HepG2 (cell line): ENCODE results near the gene PRXL2A. TPM values are rescaled to one million over a fixed set of nuclear protein-coding genes. Genes with fewer than 3 reads are reported as not detected.

ENCODE experiments used
- AHR ChIP-seq: IDR thresholded peaks from 2 replicates; pipeline ENCODE4 v1.6.1; 2018; ENCODE audit warnings: missing genetic modification reagents, missing compliant biosample characterization
- ARNT ChIP-seq: fragments of 450-650 bp; IDR thresholded peaks from 2 replicates; pipeline ENCODE4 v1.6.1; 2017
- CEBPB ChIP-seq: IDR thresholded peaks from 2 replicates; pipeline ENCODE4 v1.6.1; 2011; ENCODE audit warnings: low read depth, low read length, improper control_type of control experiment, borderline replicate concordance
- CREM ChIP-seq, 2 experiments: sonication (generic) in 1 of 2; formaldehyde crosslinking in 1 of 2; IDR thresholded peaks; 2 replicates each; pipeline versions ENCODE4 v1.4.0 to v1.6.1; 2016 to 2020; ENCODE audit warnings: antibody characterized with exemption in 1 of 2, mild to moderate bottlenecking in 1 of 2, missing genetic modification reagents in 1 of 2
- EED ChIP-seq: sonication (generic); formaldehyde crosslinking; IDR thresholded peaks from 2 replicates; pipeline ENCODE4 v1.5.0; 2020; ENCODE audit warnings: mild to moderate bottlenecking, missing genetic modification reagents
- EP300 ChIP-seq, 3 experiments: sonication (generic) in 1 of 3; formaldehyde crosslinking in 1 of 3; IDR thresholded peaks; 2 replicates each; pipeline versions ENCODE4 v1.5.1 to v1.6.1; 2011 to 2020; ENCODE audit warnings: low read depth in 2 of 3, low read length in 2 of 3, borderline replicate concordance in 1 of 3, improper control_type of control experiment in 1 of 3, mild to moderate bottlenecking in 1 of 3, missing genetic modification reagents in 1 of 3, moderate library complexity in 1 of 3
- GPN1 ChIP-seq: sonication (generic); formaldehyde crosslinking; IDR thresholded peaks from 2 replicates; pipeline ENCODE4 v1.5.1; 2020; ENCODE audit warnings: missing genetic modification reagents, borderline replicate concordance
- KLF11 ChIP-seq: IDR thresholded peaks from 2 replicates; pipeline ENCODE4 v1.6.1; 2016; ENCODE audit warnings: missing compliant biosample characterization
- MBNL3 ChIP-seq: fragments of 250-450 bp; sonication (Bioruptor Pico); conservative IDR thresholded peaks from 2 replicates; pipeline ENCODE4 v1.8.0; 2022; ENCODE audit warnings: mild to moderate bottlenecking, inconsistent platforms
- MED8 ChIP-seq: sonication (generic); formaldehyde crosslinking; IDR thresholded peaks from 2 replicates; pipeline ENCODE4 v1.8.1; 2023; ENCODE audit warnings: mild to moderate bottlenecking, missing genetic modification reagents; ENCODE audit not compliant: insufficient replicate concordance
- MIER2 ChIP-seq: IDR thresholded peaks from 2 replicates; pipeline ENCODE4 v1.6.1; 2016; ENCODE audit warnings: missing biosample characterization, missing genetic modification reagents
- NFE2L1 ChIP-seq: sonication (generic); formaldehyde crosslinking; IDR thresholded peaks from 2 replicates; pipeline ENCODE4 v1.4.0; 2020; ENCODE audit warnings: missing genetic modification reagents, mild to moderate bottlenecking, borderline replicate concordance
- PPARG ChIP-seq: conservative IDR thresholded peaks from 2 replicates; pipeline ENCODE4 v1.6.1; 2016; ENCODE audit warnings: missing biosample characterization, missing genetic modification reagents
- SMAD1 ChIP-seq: sonication (generic); formaldehyde crosslinking; IDR thresholded peaks from 2 replicates; pipeline ENCODE4 v1.4.0; 2020; ENCODE audit warnings: missing genetic modification reagents, low read depth, mild to moderate bottlenecking, borderline replicate concordance
- ZNF10 ChIP-seq: sonication (generic); formaldehyde crosslinking; IDR thresholded peaks from 2 replicates; pipeline ENCODE4 v1.4.0; 2020; ENCODE audit warnings: mild to moderate bottlenecking, low read depth, missing genetic modification reagents, borderline replicate concordance
- ZNF432 ChIP-seq: sonication (generic); formaldehyde crosslinking; IDR thresholded peaks from 2 replicates; pipeline ENCODE4 v1.5.0; 2020; ENCODE audit warnings: missing genetic modification reagents, mild to moderate bottlenecking, borderline replicate concordance
- ZNF484 ChIP-seq: sonication (generic); formaldehyde crosslinking; IDR thresholded peaks from 2 replicates; pipeline ENCODE4 v1.5.1; 2020; ENCODE audit warnings: mild to moderate bottlenecking, low read depth, missing genetic modification reagents, borderline replicate concordance
- ZNF629 ChIP-seq: sonication (generic); formaldehyde crosslinking; conservative IDR thresholded peaks from 2 replicates; pipeline ENCODE4 v1.5.0; 2020; ENCODE audit warnings: missing genetic modification reagents
- ZNF746 ChIP-seq: sonication (generic); formaldehyde crosslinking; IDR thresholded peaks from 2 replicates; pipeline ENCODE4 v1.8.0; 2022; ENCODE audit warnings: mild to moderate bottlenecking, missing genetic modification reagents
- polyA plus RNA-seq, 8 experiments: library from polyadenylated mRNA; depleted of rRNA in 3 of 8; stranded (reverse) in 7 of 8; unstranded in 1 of 8; fragments of >200 nt; fragmentation: Illumina TruSeq in 4 of 8; extraction: Trizol in 4 of 8; gene quantifications; 2 replicates each; pipeline versions ENCODE4 v1.2.1 to v1.2.3, GENCODE V29; 2011 to 2016; ENCODE audit warnings: low read depth in 4 of 8, missing spikeins in 1 of 8, mixed read lengths in 1 of 8; ENCODE audit not compliant: insufficient read depth in 1 of 8
- total RNA-seq, 5 experiments: library from RNA; depleted of rRNA; stranded (reverse); fragments of >200 nt; fragmentation: Illumina TruSeq; extraction: Trizol; gene quantifications; 2 replicates each; pipeline ENCODE4 v1.2.3, GENCODE V29; 2016; ENCODE audit warnings: low read depth in 1 of 5
- TF ChIP-seq, protein P1 (sequence below): sonication (generic); formaldehyde crosslinking; IDR thresholded peaks from 2 replicates; pipeline ENCODE4 v1.5.1; 2020; ENCODE audit warnings: mild to moderate bottlenecking, missing genetic modification reagents
- TF ChIP-seq, protein P2 (sequence below): sonication (generic); formaldehyde crosslinking; IDR thresholded peaks from 2 replicates; pipeline ENCODE4 v1.4.0; 2020; ENCODE audit warnings: missing genetic modification reagents

PRXL2A gene
- total and polyA plus RNA-seq, 2 of the 13 experiments (the other 11 are each of a cell fraction or from before 2014, with no cell fraction given), result 43.9 to 79.9 TPM

DNA sequence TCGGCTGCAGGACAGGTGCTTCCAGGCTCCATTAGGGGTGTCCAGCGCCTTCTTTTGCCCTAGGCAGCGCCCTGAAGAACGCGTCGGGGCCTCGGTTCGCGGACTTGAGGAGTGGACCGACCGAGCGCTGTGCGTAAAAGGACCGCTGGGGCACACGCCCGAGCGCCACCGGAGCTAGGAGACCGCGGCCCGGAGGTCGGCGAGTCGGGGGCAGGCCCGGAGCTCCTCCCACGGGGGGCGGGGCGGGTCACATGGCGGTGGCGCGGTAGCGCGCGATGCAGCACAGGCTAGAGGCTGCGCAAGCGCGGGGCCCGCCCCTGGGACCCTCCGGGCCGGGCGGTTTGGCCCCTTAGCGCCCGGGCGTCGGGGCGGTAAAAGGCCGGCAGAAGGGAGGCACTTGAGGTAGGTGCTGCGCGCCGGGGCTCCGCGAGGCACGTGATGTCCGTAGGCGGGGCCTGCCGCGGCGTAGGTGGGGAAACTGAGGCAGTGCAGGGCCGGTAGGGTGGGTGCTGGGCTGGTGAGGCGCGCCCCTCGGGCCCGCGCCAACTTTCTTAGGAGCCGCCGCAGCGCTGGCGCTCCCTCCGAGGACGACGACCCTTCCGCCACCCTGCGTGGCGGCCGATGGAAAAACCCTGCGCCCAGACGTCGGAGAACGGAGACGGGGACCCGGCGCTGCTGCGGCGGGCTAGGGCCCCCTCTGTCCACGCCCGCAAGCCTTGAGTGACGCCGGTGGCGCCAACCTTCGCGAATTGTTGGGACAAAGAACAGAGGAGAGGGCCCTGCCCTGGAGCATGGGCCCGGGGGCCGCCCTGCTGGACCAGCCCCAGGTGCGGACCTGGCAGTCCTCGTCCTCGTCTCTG, at the start of gene PRXL2A (continued):
- TF ChIP-seq MBNL3 (CRISPR knock-in tag) (no peak), PPARG (no peak), ZNF10 (CRISPR knock-in tag) (no peak), ZNF432 (CRISPR knock-in tag) (no peak), CREM (IDR thresholded peaks at IDR 0.05) (no peak; the same call in 1 of the 2 replicates), CREM (CRISPR knock-in tag; IDR thresholded peaks at IDR 0.05) (no peak), ARNT (no peak), MED8 (CRISPR knock-in tag) (peak; percentile 84), NFE2L1 (no peak), EED (CRISPR knock-in tag) (no peak), EP300 (IDR thresholded peaks at IDR 0.05; ENCODE audit: low read depth in 2 of 2, low read length in 2 of 2) (peak in 1 of 2 experiments; percentile 52; a peak in 1 of 4 replicates), EP300 (CRISPR knock-in tag; IDR thresholded peaks at IDR 0.05; ENCODE audit: borderline replicate concordance) (no peak), GPN1 (CRISPR knock-in tag) (no peak), ZNF629 (CRISPR knock-in tag) (no peak; the same call in 1 of the 2 replicates), CEBPB (no peak), ZNF484 (CRISPR knock-in tag) (no peak), SMAD1 (no peak), KLF11 (no peak), ZNF746 (no peak), MIER2 (CRISPR knock-in tag) (no peak), AHR (no peak)
- TF ChIP-seq, protein P1, sequence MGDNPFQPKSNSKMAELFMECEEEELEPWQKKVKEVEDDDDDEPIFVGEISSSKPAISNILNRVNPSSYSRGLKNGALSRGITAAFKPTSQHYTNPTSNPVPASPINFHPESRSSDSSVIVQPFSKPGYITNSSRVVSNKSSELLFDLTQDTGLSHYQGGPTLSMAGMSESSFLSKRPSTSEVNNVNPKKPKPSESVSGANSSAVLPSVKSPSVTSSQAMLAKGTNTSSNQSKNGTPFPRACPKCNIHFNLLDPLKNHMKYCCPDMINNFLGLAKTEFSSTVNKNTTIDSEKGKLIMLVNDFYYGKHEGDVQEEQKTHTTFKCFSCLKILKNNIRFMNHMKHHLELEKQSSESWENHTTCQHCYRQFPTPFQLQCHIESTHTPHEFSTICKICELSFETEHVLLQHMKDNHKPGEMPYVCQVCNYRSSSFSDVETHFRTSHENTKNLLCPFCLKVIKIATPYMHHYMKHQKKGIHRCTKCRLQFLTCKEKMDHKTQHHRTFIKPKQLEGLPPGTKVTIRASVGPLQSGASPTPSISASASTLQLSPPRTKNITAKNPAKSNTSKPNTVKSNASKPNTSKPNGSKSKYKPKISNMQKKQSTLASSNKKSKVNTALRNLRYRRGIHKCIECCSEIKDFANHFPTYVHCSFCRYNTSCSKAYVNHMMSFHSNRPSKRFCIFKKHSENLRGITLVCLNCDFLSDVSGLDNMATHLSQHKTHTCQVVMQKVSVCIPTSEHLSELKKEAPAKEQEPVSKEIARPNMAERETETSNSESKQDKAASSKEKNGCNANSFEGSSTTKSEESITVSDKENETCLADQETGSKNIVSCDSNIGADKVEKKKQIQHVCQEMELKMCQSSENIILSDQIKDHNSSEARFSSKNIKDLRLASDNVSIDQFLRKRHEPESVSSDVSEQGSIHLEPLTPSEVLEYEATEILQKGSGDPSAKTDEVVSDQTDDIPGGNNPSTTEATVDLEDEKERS, result peak; percentile 28; the same call in 1 of the 2 replicates
- TF ChIP-seq, protein P2, sequence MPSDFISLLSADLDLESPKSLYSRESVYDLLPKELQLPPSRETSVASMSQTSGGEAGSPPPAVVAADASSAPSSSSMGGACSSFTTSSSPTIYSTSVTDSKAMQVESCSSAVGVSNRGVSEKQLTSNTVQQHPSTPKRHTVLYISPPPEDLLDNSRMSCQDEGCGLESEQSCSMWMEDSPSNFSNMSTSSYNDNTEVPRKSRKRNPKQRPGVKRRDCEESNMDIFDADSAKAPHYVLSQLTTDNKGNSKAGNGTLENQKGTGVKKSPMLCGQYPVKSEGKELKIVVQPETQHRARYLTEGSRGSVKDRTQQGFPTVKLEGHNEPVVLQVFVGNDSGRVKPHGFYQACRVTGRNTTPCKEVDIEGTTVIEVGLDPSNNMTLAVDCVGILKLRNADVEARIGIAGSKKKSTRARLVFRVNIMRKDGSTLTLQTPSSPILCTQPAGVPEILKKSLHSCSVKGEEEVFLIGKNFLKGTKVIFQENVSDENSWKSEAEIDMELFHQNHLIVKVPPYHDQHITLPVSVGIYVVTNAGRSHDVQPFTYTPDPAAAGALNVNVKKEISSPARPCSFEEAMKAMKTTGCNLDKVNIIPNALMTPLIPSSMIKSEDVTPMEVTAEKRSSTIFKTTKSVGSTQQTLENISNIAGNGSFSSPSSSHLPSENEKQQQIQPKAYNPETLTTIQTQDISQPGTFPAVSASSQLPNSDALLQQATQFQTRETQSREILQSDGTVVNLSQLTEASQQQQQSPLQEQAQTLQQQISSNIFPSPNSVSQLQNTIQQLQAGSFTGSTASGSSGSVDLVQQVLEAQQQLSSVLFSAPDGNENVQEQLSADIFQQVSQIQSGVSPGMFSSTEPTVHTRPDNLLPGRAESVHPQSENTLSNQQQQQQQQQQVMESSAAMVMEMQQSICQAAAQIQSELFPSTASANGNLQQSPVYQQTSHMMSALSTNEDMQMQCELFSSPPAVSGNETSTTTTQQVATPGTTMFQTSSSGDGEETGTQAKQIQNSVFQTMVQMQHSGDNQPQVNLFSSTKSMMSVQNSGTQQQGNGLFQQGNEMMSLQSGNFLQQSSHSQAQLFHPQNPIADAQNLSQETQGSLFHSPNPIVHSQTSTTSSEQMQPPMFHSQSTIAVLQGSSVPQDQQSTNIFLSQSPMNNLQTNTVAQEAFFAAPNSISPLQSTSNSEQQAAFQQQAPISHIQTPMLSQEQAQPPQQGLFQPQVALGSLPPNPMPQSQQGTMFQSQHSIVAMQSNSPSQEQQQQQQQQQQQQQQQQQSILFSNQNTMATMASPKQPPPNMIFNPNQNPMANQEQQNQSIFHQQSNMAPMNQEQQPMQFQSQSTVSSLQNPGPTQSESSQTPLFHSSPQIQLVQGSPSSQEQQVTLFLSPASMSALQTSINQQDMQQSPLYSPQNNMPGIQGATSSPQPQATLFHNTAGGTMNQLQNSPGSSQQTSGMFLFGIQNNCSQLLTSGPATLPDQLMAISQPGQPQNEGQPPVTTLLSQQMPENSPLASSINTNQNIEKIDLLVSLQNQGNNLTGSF (CRISPR knock-in tag), result no peak
